T-helper 22 cell (primary cell): ENCODE results near the gene NFATC4.

ENCODE experiments used
- DNase-seq: peaks from one replicate; pipeline ENCODE4 v3.0.0-alpha.2; 2020; ENCODE audit warnings: low read depth

Gene NFATC4

GRCh38 chr14:24411443-24412389, 43.7 kb downstream of the NFATC4 start:
- DNase-seq, result no peak

GRCh38 chr14:24414077-24414476, 46.1 kb downstream of the NFATC4 start:
- no peak for DNase-seq

GRCh38 chr14:24414732-24415420, 46.9 kb downstream of the NFATC4 start:
- DNase-seq, result no peak

- DNase-seq, result no peak
Measured at GRCh38 chr14:24415421-24416253, 47.7 kb downstream of the NFATC4 start.

GRCh38 chr14:24416254-24416931, 48.4 kb downstream of the NFATC4 start:
- DNase-seq, result no peak

GRCh38 chr14:24416932-24417619, 49.1 kb downstream of the NFATC4 start:
- DNase-seq, result no peak

- no peak for DNase-seq
Measured at GRCh38 chr14:24417832-24418491, 50.0 kb downstream of the NFATC4 start.

GRCh38 chr14:24418492-24418873, 50.5 kb downstream of the NFATC4 start:
- no peak for DNase-seq

GRCh38 chr14:24422261-24422660, 54.3 kb downstream of the NFATC4 start:
- no peak for DNase-seq

GRCh38 chr14:24422694-24423601, 55.0 kb downstream of the NFATC4 start:
- no peak for DNase-seq

- DNase-seq, result no peak
Measured at GRCh38 chr14:24425704-24426103, 57.7 kb downstream of the NFATC4 start.

GRCh38 chr14:24426150-24426911, 58.3 kb downstream of the NFATC4 start:
- no peak for DNase-seq

- no peak for DNase-seq
Measured at GRCh38 chr14:24426912-24427536, 59.0 kb downstream of the NFATC4 start.

- DNase-seq, result no peak
Measured at GRCh38 chr14:24427537-24428508, 59.8 kb downstream of the NFATC4 start.

- DNase-seq, result no peak
Measured at GRCh38 chr14:24428628-24429394, 60.8 kb downstream of the NFATC4 start.
